Measurements from ENCODE around the gene GULP1. TPM values are rescaled to one million over a fixed set of nuclear protein-coding genes. Genes with fewer than 3 reads are reported as not detected.

The GULP1 gene
- total and polyA plus RNA-seq, 2 of the 4 experiments (the other 2 are of a cell fraction) = 24.4 to 40.1 TPM

DNA sequence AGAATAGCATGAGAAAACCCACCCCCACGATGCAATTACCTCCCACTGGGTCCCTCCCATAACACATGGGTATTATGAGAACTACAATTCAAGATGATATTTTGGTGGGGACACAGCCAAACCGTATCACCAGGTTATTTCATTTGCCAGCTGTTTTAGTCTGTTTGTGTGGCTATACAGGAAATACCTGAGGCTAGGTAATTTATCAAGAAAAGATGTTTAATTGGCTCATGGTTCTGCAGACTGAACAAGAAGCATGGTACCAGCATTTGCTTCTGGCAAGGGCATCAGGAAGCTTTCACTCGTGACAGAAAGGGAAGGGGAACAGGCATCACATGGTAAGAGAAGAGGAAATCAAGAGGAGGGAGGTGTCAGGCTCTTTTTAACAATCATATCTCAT lies 329.2 kb downstream of the GULP1 start:
- TF ChIP-seq RCOR1 (IDR thresholded peaks at IDR 0.05; ENCODE audit: insufficient replicate concordance, low read length) (no peak), RFX5 (IDR thresholded peaks at IDR 0.05; ENCODE audit: low read depth, low read length) (no peak), SMC3 (IDR thresholded peaks at IDR 0.05; ENCODE audit: low read depth, low read length) (no peak), NFE2L2 (IDR thresholded peaks at IDR 0.05; ENCODE audit: low read depth, low read length) (no peak), MAZ (IDR thresholded peaks at IDR 0.05; ENCODE audit: borderline replicate concordance, low read depth, low read length) (no peak), BHLHE40 (IDR thresholded peaks at IDR 0.05; ENCODE audit: low read depth, low read length) (no peak), MXI1 (IDR thresholded peaks at IDR 0.05; ENCODE audit: borderline replicate concordance, low read depth, low read length) (no peak), RAD21 (IDR thresholded peaks at IDR 0.05; ENCODE audit: low read length) (no peak), CHD1 (IDR thresholded peaks at IDR 0.05; ENCODE audit: low read depth, low read length) (no peak), CEBPB (IDR thresholded peaks at IDR 0.05; ENCODE audit: low read depth, low read length) (no peak)
- TF ChIP-seq, protein P1, sequence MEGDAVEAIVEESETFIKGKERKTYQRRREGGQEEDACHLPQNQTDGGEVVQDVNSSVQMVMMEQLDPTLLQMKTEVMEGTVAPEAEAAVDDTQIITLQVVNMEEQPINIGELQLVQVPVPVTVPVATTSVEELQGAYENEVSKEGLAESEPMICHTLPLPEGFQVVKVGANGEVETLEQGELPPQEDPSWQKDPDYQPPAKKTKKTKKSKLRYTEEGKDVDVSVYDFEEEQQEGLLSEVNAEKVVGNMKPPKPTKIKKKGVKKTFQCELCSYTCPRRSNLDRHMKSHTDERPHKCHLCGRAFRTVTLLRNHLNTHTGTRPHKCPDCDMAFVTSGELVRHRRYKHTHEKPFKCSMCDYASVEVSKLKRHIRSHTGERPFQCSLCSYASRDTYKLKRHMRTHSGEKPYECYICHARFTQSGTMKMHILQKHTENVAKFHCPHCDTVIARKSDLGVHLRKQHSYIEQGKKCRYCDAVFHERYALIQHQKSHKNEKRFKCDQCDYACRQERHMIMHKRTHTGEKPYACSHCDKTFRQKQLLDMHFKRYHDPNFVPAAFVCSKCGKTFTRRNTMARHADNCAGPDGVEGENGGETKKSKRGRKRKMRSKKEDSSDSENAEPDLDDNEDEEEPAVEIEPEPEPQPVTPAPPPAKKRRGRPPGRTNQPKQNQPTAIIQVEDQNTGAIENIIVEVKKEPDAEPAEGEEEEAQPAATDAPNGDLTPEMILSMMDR (conservative IDR thresholded peaks at IDR 0.05; ENCODE audit: low read depth, low read length) = no peak
- TF ChIP-seq, protein P2, sequence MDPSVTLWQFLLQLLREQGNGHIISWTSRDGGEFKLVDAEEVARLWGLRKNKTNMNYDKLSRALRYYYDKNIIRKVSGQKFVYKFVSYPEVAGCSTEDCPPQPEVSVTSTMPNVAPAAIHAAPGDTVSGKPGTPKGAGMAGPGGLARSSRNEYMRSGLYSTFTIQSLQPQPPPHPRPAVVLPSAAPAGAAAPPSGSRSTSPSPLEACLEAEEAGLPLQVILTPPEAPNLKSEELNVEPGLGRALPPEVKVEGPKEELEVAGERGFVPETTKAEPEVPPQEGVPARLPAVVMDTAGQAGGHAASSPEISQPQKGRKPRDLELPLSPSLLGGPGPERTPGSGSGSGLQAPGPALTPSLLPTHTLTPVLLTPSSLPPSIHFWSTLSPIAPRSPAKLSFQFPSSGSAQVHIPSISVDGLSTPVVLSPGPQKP (IDR thresholded peaks at IDR 0.05; ENCODE audit: borderline replicate concordance, low read depth, low read length) = no peak
- H2BK5ac ChIP-seq (ENCODE audit: low read depth, low read length, poor library complexity, severe bottlenecking) = no peak overlapping the region
- H2AFZ ChIP-seq (replicated peaks; ENCODE audit: low read length, poor library complexity) = no peak overlapping the region
- no peak overlapping the region for H2BK20ac ChIP-seq (ENCODE audit: low read depth, low read length)
- no peak overlapping the region for H3K4ac ChIP-seq (ENCODE audit: low read depth, low read length)
- H3K27me3 ChIP-seq (ENCODE audit: control insufficient read depth, insufficient read depth, low read length) = no peaks in the 10 kb centered on the region
- no peak overlapping the region for H2BK15ac ChIP-seq (ENCODE audit: low read depth, low read length)
- H3K9me1 ChIP-seq (ENCODE audit: insufficient read depth, low read length) = no peaks in the 10 kb centered on the region; the same call in 1 of the 2 replicates
- H3K4me1 ChIP-seq (ENCODE audit: control insufficient read depth, insufficient read depth, low read length) = no peaks in the 10 kb centered on the region
- no peak overlapping the region for H2BK120ac ChIP-seq (ENCODE audit: low read depth, low read length)
- H3K27ac ChIP-seq (ENCODE audit: insufficient read depth, low read length) = no peak overlapping the region
- in situ Hi-C loops (cut with MboI; ENCODE audit: low sequenced_read_pairs) (no loop called here), dilution Hi-C loops (cut with HindIII; ENCODE audit: low sequenced_read_pairs, unreplicated experiment) (no loop called here), intact Hi-C loops (cut with micrococcal nuclease) (no loop called here)
- no peaks in the 10 kb centered on the region for H3K36me3 ChIP-seq (ENCODE audit: control insufficient read depth, insufficient read depth, low read length)
- ATAC-seq (ENCODE audit: low read depth) (no peak), DNase-seq (no peak)
- no peaks in the 10 kb centered on the region for H4K20me1 ChIP-seq (ENCODE audit: insufficient read depth, low read length)
- no peak overlapping the region for H4K8ac ChIP-seq (ENCODE audit: low read depth in 2 of 2, low read length in 2 of 2)
- no peak overlapping the region for H3K18ac ChIP-seq (ENCODE audit: low read depth, low read length)
- H4K5ac ChIP-seq (ENCODE audit: low read depth, low read length) = no peak overlapping the region
- no peaks in the 10 kb centered on the region for H3K79me1 ChIP-seq (ENCODE audit: low read depth in 1 of 2, low read length in 2 of 2)
- no peak overlapping the region for H2AK5ac ChIP-seq (ENCODE audit: low read depth, low read length)
- no peak overlapping the region for H4K91ac ChIP-seq (ENCODE audit: insufficient read depth, low read depth, low read length)
- POLR2A ChIA-PET (ENCODE audit: unreplicated experiment) = no interaction called here
- H3K14ac ChIP-seq (replicated peaks; ENCODE audit: low read depth, low read length) = no peak overlapping the region
- no peak overlapping the region for H3K56ac ChIP-seq (ENCODE audit: extremely low read depth, insufficient read depth, low read length)
- H3K9ac ChIP-seq (ENCODE audit: low read depth, low read length) = no peak overlapping the region
- no peak overlapping the region for H3K23ac ChIP-seq (ENCODE audit: low read depth, low read length)
- no peak overlapping the region for H2AK9ac ChIP-seq (replicated peaks; ENCODE audit: low read depth, low read length, poor library complexity)
- no peak overlapping the region for H3K4me2 ChIP-seq (ENCODE audit: low read depth, low read length)
- no peak overlapping the region for H3K4me3 ChIP-seq (ENCODE audit: insufficient read depth, low read depth, low read length)
- CTCF ChIA-PET = interaction anchor here (0.6 kb wide), 1 partner anchor 8 kb away, joined by 4 read pairs; no protein-coding TSS in a partner anchor
- 20% methylated on average over 1 of the region's 3 CpGs; no CpG with 5 or more reads in 1 of the 2 experiments for WGBS, 2 experiments (ENCODE audit: extremely low coverage in 2 of 2, insufficient read length in 1 of 2)
- no peaks in the 10 kb centered on the region for H3K9me3 ChIP-seq (ENCODE audit: control insufficient read depth, insufficient read depth, low read length)
- BruUV-seq (replicated peaks) = no TSS peak
